HG03558 (cell line): ENCODE results near the gene ESRRG.
"Not testable (repeated sequence)": the region's sequence is repeated elsewhere in the genome, so short reads cannot be mapped to it uniquely, and the experiment has no call there.

Experiments used
- ATAC-seq: cut with Tn5 transposase; IDR thresholded peaks from one replicate; pipeline ENCODE4 v1.9.1; 2021; ENCODE audit warnings: moderate number of reproducible peaks; ENCODE audit not compliant: unreplicated experiment; ENCODE audit errors: extremely low read depth

The ESRRG gene

DNA sequence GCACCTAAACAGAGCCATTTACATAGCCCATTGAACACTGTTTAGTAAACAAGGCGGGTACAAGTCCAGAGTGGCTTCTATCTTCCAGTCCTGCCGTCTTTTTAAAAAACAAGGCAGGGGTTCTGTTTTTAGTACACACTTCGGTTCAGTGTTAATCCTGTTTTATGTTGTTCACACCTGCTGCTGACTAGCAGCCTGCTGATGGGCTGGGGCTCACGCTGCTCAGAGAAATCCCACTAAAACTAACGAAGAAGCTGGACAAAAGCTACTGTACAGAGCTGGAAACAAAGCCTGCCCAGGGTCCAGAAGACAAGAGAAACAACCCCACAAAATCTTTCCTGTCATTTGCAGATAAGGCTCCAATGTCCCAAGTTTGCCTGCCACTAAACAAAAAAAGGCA, 13.2 kb downstream of the ESRRG start:
- ATAC-seq = no peak

DNA sequence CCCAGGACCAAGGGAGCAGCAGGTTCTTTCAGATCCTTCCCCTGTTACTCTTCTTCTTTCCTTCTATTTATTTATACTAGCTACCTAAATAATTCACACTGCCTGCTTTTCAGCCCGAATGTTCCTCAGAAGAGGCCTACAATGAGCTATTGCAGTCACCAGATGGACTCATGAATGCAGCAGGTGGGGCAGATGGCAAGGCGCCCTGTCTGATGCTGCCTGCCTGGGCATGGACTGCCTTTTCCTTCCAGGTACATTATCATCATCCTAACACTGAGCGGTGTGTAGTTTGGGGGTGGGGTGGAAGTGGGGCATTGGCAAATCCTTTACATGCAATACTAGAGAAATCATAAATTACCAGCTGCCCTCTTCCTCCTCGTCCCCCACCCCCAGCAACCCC, 17.6 kb downstream of the ESRRG start:
- ATAC-seq = no peak

DNA sequence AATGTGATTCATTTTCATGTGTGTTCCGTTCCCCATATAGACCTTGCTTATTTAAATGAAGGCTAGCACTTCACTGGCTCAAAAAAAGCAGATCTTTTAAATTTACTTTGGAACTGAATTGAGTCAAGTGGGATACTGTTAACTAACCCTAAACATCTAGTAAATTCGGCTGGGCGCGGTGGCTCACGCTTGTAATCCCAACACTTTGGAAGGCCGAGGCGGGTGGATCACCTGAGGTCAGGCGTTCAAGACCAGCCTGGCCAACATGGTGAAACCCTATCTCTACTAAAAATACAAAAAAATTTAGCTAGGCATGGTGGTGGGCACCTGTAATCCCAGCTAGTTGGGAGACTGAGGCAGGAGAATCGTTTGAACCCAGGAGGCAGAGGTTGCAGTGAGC, 19.2 kb downstream of the ESRRG start:
- ATAC-seq = not testable (repeated sequence)

DNA sequence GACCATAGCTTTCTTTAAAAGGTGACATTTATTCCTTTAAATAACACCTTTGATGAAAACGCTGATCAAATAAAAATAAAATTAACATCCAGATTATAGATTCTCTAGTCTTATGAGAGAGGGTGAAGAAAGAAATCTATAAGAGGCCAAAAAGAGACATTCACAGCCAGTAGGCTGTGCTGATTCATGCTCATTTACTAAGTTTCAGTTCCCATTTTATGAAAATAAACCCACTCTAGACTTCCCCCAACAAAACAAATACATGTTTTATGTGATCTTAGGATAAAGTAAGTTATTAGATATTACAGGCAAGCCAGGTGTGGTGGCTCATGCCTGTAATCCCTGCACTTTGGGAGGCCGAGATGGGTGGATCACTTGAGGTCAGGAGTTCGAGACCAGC, 21.1 kb downstream of the ESRRG start:
- ATAC-seq = peak; percentile 86

DNA sequence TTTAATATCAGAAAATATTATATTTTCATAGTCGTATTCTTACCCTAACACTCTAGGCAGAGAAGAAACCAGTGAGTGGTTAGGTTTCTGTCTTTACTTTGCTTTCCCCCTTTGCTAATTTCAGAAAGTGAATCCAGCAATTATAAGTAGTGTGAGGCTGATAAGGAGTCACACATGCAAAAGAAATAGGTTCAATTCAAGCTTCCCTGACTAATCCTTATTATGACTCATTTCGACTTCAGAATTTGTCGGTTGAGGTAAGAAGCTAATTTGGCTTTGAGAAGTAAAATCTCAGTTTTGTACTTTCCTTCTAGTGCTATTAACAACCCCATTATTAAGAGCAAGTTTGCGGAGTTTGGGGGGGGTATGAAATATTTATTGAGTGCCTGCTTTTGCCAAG, 22.4 kb downstream of the ESRRG start:
- ATAC-seq = no peak

DNA sequence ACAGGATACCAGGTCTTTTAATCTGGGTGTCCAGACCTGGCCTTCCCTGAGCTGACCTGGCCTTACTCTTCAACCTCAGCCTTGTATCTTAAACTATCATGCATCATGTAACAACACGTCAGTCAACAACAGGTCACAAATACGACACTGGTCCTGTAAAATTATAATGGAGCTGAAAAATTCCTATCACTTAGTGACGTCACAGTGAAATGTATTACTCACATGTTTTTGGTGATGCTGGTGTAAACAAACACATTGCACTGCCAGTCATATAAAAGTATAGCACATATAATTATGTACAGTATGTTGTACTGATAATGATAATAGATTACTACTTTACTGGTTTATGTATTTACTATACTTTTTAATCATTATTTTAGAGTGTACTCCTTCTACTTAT, 31.5 kb downstream of the ESRRG start:
- ATAC-seq = no peak

DNA sequence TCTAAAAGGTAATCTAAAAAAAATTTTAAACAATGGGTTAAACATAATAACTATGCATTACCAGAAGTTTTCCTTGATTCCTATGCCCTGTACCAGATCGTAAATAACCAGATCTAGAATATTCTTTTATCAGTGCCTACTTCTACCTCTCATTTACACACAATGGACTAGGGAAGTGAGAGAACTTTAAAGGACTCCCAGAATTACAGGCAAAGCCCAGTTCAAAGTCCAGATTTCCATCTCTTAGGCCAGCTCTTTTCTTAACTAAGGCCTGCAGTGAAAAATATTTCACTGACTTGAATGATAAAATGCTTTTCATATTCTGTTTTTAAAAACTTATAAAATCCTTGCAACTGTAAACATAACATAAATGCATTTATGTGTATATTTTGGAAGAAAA, 32.6 kb downstream of the ESRRG start:
- no peak for ATAC-seq

DNA sequence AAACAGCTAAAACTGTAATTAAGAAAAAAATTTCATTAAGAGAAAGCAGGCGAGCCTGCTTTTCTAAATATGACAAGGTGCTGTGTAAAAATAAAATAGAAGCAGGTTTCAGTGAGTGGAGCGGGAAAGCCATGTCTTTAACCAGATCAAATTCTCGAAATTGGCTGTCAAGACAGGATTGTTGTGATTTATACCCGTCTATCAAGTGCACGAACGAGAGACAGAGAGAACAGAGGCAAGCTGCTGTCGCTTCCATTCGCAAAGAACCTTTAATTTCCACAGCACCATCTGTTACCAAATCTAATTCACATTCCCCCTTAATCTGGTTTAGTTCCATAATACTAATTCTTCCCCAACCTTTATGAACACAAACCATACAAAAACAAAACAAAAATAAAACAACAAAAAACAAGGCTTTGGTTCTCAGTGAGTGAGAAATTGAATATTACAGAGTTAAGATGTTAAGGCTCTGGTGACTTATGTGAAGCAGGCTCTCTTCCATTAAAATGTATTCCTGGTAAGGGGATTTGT, 35.0 kb downstream of the ESRRG start:
- no peak for ATAC-seq

DNA sequence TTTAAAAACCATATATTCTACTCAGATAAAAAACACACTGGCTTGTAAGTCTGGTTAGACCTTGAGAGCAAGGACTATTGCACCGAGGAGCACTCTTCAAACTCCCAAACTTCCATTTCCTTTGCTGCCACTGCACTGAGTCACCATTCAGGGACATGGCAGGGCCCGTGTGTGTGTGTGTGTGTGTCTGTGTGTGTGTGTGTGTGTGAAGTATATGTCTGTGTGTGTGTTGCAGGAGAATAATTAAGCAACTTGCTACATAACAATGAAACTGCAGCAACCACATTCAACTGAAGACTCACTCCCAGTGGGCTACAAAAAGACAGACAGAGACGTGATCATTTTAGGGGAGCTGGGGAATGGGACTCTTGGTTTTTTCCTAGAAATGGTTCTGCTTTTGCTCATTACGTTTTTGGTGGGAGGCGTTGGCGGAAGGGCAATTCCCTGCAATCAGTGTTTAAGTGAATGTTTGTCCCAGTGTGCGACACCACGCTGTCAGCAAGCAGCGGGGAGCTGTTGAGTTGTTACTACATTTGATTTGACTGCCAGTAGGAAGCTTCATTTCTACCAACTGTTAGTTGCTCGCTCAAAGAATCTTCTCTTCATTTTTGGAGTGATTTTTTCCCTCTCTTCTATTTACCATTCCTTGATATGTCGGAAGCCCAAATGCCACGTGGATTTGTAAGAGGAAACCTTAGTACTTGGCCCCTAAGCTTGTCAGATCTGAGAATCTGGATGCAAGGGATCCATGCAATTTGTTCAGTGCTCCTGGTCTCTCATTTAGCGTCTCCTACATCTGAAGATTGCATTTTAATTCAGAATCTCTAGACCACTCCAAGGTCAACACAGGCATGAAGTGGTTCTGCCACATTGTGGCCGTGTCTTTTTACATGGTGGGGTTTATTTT, 36.1 kb downstream of the ESRRG start:
- ATAC-seq = no peak

DNA sequence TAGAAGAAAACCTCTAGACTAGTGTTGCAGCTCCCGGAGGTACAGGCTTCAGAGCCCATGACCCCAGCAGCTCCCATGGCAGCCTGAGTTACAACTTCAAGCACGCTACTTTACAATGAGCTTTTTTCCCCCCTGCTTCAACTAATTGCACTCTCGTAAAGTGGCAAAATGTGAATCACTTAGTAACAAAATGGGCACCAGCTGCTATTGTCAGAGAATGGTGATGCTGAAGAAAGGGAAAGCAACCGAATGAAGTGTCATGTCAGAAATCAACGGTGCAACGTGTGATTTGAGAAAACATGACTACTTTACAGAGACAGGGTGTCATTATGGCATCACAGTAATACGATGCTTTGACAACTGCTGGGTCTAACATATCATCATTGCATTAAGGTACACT, 40.5 kb downstream of the ESRRG start:
- ATAC-seq = no peak

DNA sequence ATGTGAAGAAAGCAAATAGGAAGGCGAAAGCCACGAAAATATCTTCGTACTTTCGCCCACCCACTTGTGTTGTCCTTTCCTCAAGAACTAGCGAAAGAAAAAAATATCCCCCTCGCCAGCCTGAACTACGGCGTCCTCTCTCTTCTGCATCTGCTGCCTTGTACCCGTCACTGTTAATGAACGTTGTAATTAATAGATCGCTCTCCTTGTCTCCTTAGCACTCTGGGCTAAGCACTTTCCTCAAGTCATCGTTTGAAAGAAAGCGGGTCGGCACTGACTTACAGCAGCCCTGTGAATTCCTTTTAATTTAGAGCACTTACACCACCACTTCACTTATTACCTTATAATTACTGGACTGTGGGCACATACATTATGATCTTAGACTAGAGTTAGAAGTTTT, 44.1 kb downstream of the ESRRG start:
- no peak for ATAC-seq

DNA sequence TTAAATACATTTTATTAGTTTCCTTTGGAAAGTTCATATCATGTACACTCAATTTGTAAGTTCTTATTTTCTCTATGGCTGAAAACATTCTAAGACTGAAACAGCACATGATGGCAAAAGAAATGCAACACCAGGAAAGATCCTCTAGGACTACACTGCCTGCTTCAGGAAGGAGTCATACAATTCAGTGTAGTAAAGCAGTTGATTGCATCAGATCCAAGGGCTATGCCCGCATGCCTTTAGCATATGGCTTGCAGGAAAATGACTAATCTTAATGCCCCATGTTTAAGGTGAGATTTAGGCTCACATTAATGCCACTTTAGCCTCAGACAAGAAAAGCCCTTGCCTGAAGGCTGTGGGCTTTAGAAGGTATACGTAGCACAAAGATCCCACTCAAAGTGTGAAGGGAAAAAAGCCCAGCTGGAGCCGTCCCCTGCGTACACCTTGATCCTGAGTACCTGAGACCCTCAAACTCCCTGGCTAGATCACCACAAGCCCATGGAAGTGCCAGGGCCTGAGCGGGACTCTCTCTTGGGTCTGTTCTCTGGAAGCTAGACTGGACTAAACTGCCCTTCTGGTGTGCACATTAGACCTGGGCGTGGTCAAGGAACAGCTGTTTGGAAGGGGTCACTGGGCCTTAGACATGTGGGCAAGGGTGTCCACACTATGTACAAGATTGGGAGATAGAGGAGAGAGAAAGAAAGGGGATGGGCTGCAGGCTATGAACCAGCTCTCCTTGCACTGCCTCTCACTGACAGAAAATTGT, 52.9 kb downstream of the ESRRG start:
- no peak for ATAC-seq

DNA sequence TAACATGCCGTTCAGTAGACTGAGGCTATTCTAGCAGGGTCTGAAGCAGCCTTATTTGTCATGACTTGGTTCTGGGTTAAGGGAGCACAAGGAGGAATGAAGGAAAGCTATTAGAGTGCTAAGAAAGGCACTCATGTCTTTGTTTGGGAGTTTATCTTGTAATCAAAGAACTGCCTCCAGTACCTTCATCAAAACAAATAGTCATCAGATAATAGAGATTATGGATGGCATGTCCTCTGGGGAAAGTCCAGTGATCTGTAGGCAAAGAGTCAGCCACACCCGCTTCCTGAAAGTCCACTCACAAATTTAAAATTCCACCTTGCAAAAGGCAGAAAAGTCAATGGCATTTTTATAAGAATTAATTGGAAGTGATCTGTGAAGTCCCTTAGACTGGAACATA, 56.8 kb downstream of the ESRRG start:
- ATAC-seq = no peak

DNA sequence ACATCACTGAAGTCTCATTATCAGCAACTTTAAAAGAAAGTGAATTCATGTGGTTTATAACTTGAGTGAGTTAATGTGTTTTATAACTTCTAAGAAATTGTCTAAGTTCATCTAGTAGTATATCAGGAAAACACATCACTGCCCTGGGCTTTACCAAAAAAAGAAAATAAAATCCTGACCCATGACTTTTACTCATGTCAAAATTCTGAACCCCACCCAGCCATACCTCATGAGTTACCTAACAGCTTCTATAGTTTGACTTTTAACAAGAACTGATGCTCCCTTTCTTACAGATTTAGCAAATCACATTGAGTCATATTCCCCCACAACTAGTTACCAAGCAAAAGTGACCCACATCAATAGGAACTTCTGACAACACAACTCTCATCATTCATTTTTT, 57.4 kb downstream of the ESRRG start:
- no peak for ATAC-seq

DNA sequence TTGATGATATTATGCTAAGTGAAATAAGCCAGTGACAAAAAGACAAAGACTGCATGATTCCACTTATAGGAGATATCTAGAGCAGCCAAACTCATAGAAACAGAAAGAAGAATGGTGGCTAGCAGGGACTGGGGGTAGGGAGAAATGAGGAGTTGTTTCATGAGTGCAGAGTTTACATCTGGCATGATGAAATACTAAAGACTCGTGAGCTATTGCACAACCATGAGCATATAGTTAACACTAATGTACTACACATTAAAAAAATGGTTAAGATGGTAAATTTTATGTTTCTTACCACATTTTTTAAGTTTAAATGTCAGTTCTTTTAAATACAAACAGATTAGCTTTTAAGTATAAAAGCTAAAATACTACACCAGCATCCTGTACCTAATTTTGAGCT, 57.8 kb downstream of the ESRRG start:
- ATAC-seq = no peak

DNA sequence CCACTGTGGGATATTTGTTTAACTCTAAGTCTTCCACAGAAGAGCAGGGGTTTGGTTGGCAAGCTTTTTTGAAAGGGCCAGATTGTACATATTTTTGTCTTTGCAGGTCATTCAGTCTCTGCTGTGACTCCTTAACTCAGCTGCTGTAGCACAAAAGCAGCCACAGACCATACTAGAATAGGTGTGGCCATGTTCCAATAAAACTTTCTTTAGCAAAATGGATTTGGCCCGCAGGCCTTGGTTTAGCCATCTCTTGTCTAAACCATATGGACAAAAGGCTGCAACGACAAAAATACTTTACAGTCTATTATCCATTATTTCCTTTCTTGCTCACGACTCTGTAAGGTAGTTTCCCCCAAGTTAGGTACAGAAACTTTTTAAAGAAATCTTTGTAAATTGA, 60.5 kb downstream of the ESRRG start:
- ATAC-seq = no peak

DNA sequence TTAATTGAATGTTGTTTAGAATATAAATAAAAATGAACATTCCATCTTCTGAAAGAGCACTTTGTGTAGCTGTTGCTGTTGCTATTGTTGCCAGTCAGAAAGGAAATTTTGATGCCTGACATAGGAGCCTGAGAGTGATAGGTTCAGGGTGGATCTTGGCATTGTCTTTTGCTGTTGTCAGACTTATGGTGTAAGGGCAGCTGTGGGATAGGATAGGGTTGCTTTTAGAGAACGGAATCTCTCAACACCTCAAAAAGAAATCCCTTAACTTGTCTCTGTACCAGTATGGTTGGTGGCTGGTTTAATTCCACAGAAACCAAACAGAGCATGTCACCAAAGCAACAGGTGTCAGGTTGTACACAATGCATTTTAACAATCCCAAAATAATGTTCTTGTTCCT, 62.7 kb downstream of the ESRRG start:
- ATAC-seq = no peak

DNA sequence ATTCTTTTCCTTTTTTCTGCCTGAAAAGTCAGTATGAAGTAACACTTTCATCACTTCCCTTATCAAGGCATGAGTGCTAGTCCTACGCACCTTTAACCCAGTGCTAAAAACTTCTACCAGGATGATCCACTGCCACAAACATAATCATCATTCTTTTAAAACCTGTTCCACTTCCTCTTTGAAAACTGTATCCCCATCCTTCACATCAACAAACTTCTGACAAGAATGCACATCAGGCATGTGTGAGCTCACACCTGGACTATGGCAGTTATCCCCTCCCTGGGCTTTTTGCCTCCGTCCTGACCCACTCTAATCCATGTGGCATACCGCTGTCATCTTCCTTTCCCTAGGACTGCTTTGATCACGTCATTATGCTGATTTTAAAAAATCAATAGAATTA, 70.2 kb downstream of the ESRRG start:
- ATAC-seq = no peak

DNA sequence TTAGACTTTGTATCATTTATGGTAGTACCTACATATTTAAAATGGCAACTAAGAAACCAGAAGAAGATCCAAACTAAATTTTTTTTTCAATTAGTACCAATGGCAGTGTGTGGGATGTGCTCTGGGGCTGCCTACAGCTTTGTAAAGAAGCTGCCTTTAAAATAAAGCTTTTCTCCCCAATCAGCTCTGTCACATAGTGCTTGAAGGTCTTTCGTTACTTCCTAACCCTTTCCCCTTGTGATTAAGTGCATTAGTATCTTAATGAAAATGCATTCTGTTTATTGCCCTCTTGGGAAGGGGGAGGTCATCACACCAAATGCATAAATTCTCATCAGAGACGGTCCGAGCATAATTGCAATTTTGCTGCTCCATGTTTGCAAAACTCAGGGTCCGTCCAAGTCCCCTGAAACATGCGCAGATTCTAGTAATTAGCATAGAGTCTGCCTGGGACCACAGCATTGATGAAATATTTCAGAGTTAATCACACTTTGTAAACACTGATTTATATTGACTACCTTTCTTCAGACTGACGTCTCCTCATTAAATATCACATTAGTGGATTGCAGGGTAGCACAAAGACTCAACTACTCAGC, 71.3 kb downstream of the ESRRG start:
- ATAC-seq = no peak

DNA sequence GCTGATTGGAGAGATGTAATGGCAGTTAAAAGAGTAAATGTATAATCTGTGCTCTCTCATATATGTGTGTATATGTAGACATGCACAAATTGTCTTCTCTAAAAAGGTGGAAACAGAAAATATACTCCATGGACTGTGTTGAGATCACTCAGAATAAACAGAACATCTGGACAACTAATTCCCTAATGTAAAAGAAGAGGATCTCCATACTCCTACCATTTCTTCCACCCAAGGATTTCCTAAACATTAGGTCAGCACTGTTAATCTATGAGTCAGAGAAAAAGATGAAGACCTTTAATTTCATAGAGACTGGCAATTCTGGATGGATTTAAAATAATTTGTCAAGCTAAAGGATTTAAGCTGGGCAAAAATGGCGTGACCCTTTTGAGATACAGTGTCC, 80.1 kb downstream of the ESRRG start:
- ATAC-seq = no peak
